HG03439 (cell line): ENCODE measurements around the gene CRYL1.

Experiments
- ATAC-seq: cut with Tn5 transposase; IDR thresholded peaks from one replicate; pipeline ENCODE4 v1.9.1; 2021; ENCODE audit warnings: mild to moderate bottlenecking, moderate library complexity; ENCODE audit not compliant: unreplicated experiment

Gene CRYL1

GRCh38 chr13:20387006-20387405 is 138.7 kb downstream of the CRYL1 start:
- no peak for ATAC-seq

DNA sequence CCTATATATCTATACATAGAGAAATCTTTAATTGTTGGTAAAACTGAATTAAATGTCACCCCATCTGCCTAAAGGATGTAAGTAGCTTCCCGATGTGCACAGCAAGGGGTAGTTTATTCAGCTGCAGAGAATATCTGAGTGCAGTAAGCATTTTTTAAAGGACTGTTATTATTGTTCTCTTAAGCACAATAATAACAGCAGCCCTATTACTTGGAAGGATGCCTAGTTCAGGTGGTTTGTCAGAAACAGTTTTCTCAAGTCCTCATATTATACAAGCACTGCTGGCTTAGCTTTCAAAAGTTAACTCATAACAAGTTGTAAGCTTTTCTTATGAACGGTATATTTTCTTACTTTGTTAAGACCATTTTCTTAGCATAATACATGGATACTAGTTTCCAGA is 142.6 kb downstream of the CRYL1 start:
- ATAC-seq = no peak

DNA sequence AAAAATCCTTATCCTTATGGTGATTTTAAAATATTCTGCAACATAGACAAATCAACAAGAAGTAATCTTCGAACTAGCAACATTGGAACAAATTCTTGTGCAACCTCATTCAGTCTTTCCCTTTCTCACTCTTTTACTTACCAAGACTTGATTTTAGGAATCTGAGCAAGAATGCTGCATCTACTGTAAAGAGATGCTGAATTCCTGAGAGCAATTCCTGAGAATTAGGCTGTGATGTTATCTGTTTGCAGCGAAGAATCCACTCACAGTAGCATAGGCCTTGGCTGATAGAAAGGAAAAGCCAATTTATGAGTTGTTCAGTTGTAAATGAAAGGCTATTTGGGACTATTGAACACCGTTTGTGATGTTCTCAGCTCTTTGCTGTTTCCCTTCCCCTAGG is 144.3 kb downstream of the CRYL1 start:
- ATAC-seq = no peak

DNA sequence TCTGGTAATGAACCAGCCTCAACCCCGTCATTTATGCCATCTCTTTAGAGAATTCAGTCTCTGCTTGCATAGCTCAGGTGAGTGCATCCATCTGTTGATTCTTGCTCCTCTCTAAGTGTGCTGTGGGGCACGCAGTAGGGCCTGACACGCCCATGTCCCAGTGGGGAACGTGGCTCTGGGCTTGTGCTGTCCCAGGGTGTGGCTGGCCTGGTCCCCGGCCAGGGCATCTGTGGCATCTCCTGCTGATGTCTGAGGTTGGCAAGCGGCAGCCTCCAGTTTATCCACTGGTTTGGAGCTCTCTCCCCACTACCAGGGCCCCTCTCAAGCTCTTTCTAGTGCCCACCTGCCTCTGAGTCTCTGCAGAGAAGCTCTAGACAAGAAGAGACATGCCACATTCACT is 146.9 kb downstream of the CRYL1 start:
- no peak for ATAC-seq

DNA sequence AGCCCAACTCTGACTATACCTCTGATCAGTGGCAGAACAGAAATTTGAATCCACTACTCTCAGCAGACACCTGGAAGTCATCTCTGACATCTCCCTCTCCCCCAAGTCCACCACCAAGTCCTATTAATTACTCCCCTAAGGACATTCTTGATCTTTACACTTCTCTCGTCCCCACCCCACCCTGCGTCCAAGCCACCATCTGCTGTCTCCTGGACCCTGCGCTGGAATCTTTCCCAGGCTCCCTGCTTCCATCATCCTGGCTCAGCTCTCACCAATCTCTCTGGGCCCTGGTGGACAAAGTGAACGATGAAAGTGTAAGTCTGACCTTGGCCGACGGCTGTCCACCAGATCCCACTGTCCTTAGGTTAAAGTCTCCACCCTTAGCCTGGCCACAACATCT is 147.9 kb downstream of the CRYL1 start:
- no peak for ATAC-seq

DNA sequence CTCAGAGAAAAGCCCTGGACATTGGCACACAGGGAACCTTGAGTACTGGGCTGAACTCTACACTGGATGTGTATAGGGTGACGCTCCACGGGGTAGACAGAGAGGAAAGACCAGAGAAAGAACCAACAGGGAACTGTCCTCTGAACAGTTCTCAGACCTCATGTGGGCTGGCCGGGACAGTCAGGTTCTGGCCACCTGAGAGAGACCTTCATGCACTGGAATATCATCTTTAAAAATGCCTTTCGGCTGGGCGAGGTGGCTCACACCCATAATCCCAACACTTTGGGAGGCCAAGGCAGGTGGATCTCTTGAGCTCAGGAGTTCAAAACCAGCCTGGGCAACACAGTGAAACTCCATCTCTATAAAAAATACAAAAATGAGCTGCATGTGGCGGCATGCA is 149.8 kb downstream of the CRYL1 start:
- ATAC-seq = no peak

DNA sequence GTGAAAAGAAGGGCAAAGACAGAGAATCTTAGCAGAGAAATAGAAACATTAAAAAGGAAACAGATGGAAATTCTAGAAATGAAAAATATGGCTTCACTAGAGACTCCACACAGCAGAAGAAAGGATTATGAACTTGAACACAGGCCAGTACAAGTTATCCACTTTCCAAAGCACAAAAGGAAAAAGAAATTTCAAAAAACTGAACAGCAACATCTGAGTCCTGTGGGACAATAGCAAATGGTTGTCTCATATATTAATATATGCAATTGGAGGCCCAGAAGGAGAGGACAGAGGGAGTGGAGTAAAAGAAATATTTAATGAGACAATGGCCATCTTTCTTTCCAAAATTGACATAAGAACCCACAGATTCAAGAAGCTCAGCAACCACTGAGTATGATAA is 151.8 kb downstream of the CRYL1 start:
- no peak for ATAC-seq

- no peak for ATAC-seq
Measured at GRCh38 chr13:20371825-20372224, 153.8 kb downstream of the CRYL1 start.

DNA sequence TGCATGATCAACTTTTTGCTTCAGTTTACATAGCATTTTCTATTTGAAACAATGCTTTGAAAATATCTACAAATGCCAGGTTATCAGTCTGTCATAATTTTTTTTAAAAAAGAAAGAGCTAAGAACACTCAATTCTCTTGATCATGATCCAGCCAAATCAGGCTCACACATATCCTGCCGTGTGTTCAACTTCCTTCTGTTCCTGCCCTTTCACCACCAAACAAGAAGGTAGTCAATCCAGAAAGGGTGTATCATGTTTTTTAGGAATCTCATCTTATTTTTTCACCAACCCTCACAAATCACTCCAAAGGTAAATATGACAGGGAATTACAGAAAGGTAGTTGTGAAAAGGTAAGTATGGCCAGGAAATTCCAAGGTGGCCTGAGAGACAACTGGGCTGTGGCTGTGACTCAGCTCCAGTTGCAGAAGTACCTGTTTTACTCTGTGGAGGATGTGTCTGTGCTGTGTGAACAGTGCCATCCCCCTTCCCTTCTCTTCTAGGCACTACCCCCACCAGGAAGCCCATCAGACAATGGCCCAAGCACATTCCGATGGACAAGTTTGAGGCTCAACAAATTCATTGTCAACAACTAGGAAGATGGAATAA is 154.7 kb downstream of the CRYL1 start:
- ATAC-seq = no peak

GRCh38 chr13:20369886-20370361 is 155.7 kb downstream of the CRYL1 start:
- no peak for ATAC-seq

- ATAC-seq = no peak
Measured at GRCh38 chr13:20366056-20366455, 159.6 kb downstream of the CRYL1 start.

DNA sequence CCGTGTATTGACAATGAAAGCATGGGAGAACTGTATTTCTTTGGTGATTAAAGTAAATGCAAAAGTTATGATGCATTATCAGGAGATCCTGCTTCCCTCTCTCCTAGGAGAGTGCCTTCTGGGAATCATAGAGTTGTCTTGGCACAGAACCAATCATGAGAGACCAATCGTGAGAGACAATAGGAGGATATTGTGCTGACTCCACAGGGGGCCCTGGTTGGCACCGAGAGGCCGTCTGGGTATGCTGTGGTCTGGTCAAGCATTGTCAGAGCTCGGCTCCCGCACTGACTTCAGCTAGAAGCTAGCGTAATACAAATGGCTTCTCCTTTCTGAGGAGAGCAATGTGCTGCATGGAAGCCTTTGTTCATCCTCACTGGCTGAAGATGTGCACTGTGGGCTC is 162.1 kb downstream of the CRYL1 start:
- no peak for ATAC-seq

- ATAC-seq = no peak
Measured at GRCh38 chr13:20363172-20363571, 162.5 kb downstream of the CRYL1 start.

DNA sequence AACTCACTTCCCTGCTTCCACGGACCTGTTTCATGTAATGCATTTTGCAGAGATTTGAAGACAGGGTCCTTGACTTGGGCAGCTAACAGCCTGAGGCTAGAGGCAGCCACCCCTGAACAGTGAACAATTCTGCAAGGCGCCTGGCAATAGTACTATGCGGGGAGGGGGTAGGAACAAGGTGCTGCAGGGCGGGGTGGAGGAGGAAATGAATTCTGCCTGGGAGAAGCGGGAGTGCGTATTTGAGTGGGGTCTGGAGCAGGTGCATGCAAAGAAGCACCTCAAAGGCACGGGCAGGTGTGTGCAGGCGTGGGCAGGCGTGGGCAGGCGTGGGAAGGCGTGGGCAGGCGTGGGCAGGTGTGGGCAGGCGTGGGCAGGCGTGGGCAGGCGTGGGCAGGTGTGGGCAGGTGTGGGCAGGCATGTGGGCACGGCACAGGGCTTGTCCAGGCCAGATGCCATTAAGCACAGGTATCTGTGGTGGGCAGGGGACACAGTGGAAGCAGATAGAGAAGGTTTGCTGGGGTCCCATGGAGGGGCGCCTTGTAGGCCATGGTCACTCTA is 163.1 kb downstream of the CRYL1 start:
- ATAC-seq = no peak

DNA sequence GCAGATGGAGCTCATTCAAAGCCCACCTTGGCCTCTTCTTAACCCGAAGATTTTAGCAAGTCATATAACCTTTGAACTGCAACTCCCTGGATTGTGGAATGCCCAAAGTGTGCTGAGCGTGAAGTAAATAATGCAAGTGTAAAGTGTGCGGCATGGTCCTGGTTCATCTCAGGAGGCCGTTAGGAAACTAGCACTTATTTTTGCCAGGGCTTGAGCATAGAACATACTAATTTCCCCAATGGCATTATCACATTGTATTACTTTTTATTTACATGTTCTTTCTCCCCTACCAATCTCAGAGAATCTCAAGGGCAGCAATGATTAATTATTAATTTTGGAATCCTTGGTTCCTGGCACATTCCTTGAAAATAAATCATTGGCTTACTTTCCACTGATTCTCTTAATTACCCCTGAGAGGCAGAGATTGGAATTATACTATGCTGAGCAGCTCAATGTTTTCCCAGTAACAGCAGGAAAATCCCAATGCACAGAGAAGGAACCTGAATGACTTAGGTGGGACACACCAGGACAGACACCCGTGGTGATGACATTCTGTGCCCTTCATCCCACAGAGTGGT is 164.7 kb downstream of the CRYL1 start:
- no peak for ATAC-seq

- no peak for ATAC-seq
Measured at GRCh38 chr13:20360041-20360491, 165.6 kb downstream of the CRYL1 start.

- ATAC-seq = no peak
Measured at GRCh38 chr13:20359335-20359734, 166.3 kb downstream of the CRYL1 start.

DNA sequence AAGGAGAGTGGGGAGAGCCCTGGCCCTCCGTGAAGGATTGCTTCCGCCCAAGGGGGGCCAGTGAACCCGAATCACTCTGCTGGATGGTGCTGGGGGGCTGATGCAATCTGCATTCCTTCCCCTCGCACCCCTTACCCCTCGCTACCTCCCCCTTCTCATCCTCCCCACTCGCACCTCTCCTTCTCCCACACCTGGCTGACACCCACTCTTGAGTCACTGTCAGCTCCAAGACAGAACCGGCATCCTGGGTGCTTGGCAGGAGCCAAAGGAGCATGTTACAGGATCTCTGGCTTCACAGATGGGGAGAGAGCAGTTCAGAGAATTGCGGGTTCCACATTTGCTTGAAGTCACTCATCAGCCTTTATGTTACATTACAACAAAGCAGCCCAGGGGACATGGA is 167.6 kb downstream of the CRYL1 start:
- ATAC-seq = no peak

- ATAC-seq = no peak
Measured at GRCh38 chr13:20356444-20356843, 169.2 kb downstream of the CRYL1 start.

DNA sequence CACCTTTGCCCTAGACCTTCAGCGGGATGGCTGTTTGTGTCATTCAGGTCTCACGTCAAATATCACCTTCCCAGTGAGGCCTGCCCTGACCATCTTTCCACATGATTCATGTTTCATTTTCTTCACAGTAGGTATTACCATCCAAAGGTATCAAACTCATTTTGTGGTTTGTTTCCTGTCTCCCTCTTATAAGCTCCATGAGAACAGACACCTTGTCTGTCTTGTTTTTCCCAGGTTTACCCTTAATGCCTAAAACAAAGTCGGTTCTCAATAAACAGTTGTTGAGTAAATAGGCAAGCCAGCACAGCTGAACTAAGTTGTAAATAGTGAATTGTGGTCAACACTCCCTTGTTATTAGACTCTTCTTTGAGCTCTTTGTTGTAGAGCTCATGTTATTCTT is 170.9 kb downstream of the CRYL1 start:
- no peak for ATAC-seq

GRCh38 chr13:20353973-20354372 is 171.7 kb downstream of the CRYL1 start:
- ATAC-seq = no peak
